AG04450 (cell line): ENCODE results near the gene ITGAE. TPM values are rescaled to one million over a fixed set of nuclear protein-coding genes. Genes with fewer than 3 reads are reported as not detected.

ENCODE experiments used
- CTCF ChIA-PET: fragments of 300-600, 350-600 bp; formaldehyde crosslinking; extraction: SDS; loops from one replicate; lab custom pipeline; 2022; ENCODE audit warnings: antibody characterized with exemption, inconsistent platforms; lab: Charles Lee
- POLR2A ChIA-PET: fragments of 350-600 bp; formaldehyde crosslinking; extraction: SDS; loops from one replicate; lab custom pipeline; 2021; ENCODE audit warnings: antibody characterized with exemption, inconsistent platforms; lab: Yijun Ruan, JAX
- DNase-seq: peaks from one replicate; pipeline ENCODE4 v3.0.0-alpha.2; 2011; ENCODE audit warnings: low read depth, low spot score
- H3K27ac ChIP-seq: one replicate; pipeline ENCODE4 v1.5.1; 2012; ENCODE audit warnings: low read depth, low read length, control low read depth
- H3K27me3 ChIP-seq: one replicate; pipeline ENCODE4 v1.6.0; 2012; ENCODE audit warnings: low read length; ENCODE audit not compliant: control insufficient read depth, insufficient read depth
- H3K4me3 ChIP-seq: 2 replicates; pipeline ENCODE4 v1.5.1; 2011; ENCODE audit warnings: mild to moderate bottlenecking, low read depth, low read length, control low read depth
- H3K9me3 ChIP-seq: 2 replicates; pipeline ENCODE4 v1.5.1; 2012; ENCODE audit warnings: low read length; ENCODE audit not compliant: control insufficient read depth, insufficient read depth
- CTCF ChIP-seq: IDR thresholded peaks from 2 replicates; pipeline ENCODE4 v1.5.1; 2011; ENCODE audit warnings: low read depth, low read length, control low read depth, inconsistent platforms
- polyA plus RNA-seq: library from polyadenylated mRNA; depleted of rRNA; stranded (reverse); fragments of >200 nt; gene quantifications from 2 replicates; pipeline ENCODE4 v1.2.3, GENCODE V29; 2011; rRNA removed

Gene ITGAE
- polyA plus RNA-seq, 1 experiment = 98.1 TPM

GRCh38 chr17:3666516-3666915 is 134.5 kb downstream of the ITGAE start:
- DNase-seq = no peak
- POLR2A ChIA-PET = interaction anchor here (0.6 to 1.9 kb wide), 5 partner anchors 8 to 1353 kb away, joined by 5 to 32 read pairs (median 7); partner anchors contain the start of genes CTNS and SHPK
- TF ChIP-seq CTCF = no peak
- Histone ChIP-seq H3K27me3 (no peaks in the 10 kb centered on the region), H3K9me3 (no peaks in the 10 kb centered on the region; the same call in 1 of the 2 replicates), H3K27ac (no peak overlapping the region), H3K4me3 (peak overlapping the region; percentile 97)
- CTCF ChIA-PET = interaction anchor here (0.8 kb wide), 1 partner anchor 161 kb away, joined by 3 read pairs; no protein-coding TSS in a partner anchor

GRCh38 chr17:3665834-3666233 is 135.2 kb downstream of the ITGAE start:
- H3K27ac ChIP-seq = no peak overlapping the region
- H3K9me3 ChIP-seq = no peaks in the 10 kb centered on the region; the same call in 1 of the 2 replicates
- no peak for DNase-seq
- no peaks in the 10 kb centered on the region for H3K27me3 ChIP-seq
- TF ChIP-seq CTCF = no peak
- H3K4me3 ChIP-seq = no peak overlapping the region
- POLR2A ChIA-PET = no interaction called here
- CTCF ChIA-PET = no interaction called here

Other genes with a start within 250 kb of the ITGAE start
- gene TRPV3, start 243.4 kb downstream of the ITGAE start, polyA plus RNA-seq = 0.24 and 0.46 TPM in 2 replicates
- 1.1 and 1.2 TPM in 2 replicates for gene TRPV1, start 191.8 kb downstream of the ITGAE start, polyA plus RNA-seq
- gene SHPK, start 164.9 kb downstream of the ITGAE start, polyA plus RNA-seq = 8.7 and 10.9 TPM in 2 replicates
- gene CTNS, start 164.4 kb downstream of the ITGAE start, polyA plus RNA-seq = 4.2 and 5.7 TPM in 2 replicates
- gene TAX1BP3, start 132.6 kb downstream of the ITGAE start, polyA plus RNA-seq = 163 and 178 TPM in 2 replicates
- 23.4 and 28.9 TPM in 2 replicates for gene EMC6, start 132.4 kb downstream of the ITGAE start, polyA plus RNA-seq
- gene P2RX5, start 105.0 kb downstream of the ITGAE start, polyA plus RNA-seq = 4.5 and 6.4 TPM in 2 replicates
- gene HASPIN, start 77.3 kb downstream of the ITGAE start, polyA plus RNA-seq = 1.3 and 1.6 TPM in 2 replicates
- gene NCBP3, start 45.1 kb upstream of the ITGAE start, polyA plus RNA-seq = 19.4 and 28.5 TPM in 2 replicates
- 2.8 and 3.3 TPM in 2 replicates for gene CAMKK1, start 91.9 kb upstream of the ITGAE start, polyA plus RNA-seq
- 0.05 TPM in 1 of 2 replicates, not detected in the other for gene P2RX1, start 115.3 kb upstream of the ITGAE start, polyA plus RNA-seq
- 0.46 and 0.48 TPM in 2 replicates for gene ATP2A3, start 163.2 kb upstream of the ITGAE start, polyA plus RNA-seq